Measurements from ENCODE around the gene UNKL.

Gene UNKL

GRCh38 chr16:1378804-1379303 is 35.6 kb downstream of the UNKL start:
- H3K27ac ChIP-seq, result peak overlapping the region; percentile 89
- TF ChIP-seq ZFX (IDR thresholded peaks at IDR 0.05; ENCODE audit: borderline replicate concordance), result no peak
- TF ChIP-seq, protein P1, sequence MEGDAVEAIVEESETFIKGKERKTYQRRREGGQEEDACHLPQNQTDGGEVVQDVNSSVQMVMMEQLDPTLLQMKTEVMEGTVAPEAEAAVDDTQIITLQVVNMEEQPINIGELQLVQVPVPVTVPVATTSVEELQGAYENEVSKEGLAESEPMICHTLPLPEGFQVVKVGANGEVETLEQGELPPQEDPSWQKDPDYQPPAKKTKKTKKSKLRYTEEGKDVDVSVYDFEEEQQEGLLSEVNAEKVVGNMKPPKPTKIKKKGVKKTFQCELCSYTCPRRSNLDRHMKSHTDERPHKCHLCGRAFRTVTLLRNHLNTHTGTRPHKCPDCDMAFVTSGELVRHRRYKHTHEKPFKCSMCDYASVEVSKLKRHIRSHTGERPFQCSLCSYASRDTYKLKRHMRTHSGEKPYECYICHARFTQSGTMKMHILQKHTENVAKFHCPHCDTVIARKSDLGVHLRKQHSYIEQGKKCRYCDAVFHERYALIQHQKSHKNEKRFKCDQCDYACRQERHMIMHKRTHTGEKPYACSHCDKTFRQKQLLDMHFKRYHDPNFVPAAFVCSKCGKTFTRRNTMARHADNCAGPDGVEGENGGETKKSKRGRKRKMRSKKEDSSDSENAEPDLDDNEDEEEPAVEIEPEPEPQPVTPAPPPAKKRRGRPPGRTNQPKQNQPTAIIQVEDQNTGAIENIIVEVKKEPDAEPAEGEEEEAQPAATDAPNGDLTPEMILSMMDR (IDR thresholded peaks at IDR 0.05), result no peak

DNA sequence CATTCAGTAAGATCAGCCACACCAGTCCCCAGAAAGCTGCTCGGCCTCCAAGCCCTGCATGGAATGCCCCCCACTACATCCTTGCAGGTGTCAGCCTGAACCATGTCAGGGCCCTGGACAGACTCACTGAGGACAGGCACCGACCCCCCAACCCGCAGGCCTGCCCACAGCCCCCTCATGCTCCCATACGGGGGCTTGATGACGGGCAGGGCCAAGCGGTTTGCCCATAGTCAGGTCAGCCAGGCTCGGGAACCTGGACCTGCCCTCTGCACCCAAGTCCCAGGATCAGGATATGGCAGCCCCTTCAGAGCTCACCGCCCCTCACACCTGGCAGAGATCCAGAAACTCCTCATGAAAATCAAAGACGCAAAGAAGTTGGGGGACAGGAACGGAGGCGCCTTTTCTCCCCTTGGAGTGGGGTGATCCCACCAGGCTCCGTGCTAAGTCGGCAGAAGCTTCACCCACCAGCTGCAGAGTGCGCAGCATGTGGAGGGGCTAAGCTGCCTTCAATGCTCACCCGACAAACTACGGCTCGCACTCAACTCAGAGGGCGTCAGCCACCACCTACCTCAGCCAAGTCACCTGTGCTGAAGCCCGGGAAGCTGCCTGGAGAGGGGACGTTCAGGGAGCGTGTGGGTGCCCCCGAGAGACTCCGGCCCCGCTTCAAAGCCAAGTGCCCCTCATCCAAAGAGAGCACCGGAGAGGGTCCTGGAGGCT is 36.3 kb downstream of the UNKL start:
- TF ChIP-seq ZFX (IDR thresholded peaks at IDR 0.05; ENCODE audit: borderline replicate concordance), result no peak
- TF ChIP-seq, protein P1 (IDR thresholded peaks at IDR 0.05), result no peak
- peak overlapping the region; percentile 89 for H3K27ac ChIP-seq

DNA sequence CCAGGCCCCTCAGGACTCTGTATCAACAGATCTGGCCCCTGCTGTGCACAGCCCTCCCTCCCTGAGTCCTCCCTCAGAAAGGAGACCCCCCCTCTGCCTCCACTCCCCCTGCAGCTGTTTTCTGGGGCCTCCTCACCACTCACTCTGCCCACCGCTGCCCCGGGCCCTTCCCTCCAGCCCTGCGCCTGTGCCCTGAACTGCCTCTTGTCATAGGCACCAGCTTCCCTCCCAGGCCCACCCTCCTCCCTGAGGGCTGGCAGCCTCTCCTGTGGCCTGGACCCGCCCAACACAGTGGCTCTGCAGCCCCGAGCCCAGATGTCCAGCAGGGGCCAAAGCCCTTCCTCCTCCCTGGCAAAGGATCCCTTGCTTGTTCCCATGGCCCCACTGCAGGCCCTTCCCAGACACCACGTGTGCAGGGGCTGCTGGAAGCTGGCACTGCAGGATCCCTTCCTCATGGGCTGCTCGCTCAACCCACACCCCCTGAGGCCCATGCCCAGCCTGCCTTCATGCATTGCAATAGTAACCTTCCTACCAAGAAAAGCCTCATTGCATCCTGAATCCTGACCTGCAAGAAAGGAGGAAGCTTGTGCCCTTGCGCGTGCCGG is 37.0 kb downstream of the UNKL start:
- TF ChIP-seq, protein P1 (IDR thresholded peaks at IDR 0.05), result no peak
- peak overlapping the region; percentile 89 for H3K27ac ChIP-seq

DNA sequence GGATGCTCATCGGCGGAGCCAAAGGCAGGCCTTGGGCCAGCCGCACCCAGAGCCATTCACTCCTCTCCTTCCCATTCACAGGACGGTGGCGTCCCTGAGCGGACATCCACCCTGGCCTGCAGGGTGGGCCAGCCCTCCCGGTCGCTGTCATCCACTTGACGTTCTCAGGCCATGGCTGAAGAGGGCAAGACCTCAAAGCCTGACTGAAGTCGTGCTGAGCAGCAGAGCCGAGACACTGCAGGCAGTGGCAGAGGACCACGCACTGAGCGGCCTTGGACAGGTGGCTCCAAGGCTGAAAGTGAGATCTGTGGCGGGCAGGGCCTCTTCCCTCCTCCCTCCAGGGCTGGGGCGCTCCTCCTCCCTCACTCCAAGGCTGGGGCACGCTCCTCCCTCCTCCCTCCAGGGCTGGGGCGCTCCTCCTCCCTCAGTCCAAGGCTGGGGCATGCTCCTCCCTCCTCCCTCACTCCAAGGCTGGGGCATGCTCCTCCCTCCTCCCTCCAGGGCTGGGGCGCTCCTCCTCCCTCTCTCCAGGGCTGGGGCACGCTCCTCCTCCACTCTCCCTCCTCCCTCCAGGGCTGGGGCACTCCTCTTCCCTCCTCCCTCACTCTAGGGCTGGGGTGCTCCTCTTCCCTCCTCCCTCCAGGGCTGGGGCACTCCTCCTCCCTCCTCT is 38.6 kb downstream of the UNKL start:
- H3K27ac ChIP-seq, result no peak overlapping the region
- TF ChIP-seq, protein P1 (IDR thresholded peaks at IDR 0.05), result no peak
- no peak for TF ChIP-seq ZFX (IDR thresholded peaks at IDR 0.05; ENCODE audit: borderline replicate concordance)

DNA sequence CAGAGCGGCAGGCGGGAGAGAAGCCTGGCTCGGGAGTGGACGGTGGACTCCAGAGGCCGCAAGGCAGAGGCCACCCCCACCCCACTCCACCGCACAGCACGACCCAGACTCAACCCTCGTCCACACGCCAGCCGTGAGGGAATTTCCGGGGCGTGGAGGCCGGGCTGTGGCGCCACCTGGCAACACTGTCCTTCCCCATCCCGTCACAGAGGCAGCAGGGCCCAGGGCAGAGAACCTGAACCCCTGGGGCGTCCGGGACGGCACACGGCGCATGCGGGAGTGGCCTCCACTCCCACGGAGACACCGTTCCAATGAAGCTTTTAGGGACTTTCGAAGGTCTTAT is 39.2 kb downstream of the UNKL start:
- H3K27ac ChIP-seq, result no peak overlapping the region
- TF ChIP-seq ZFX (IDR thresholded peaks at IDR 0.05; ENCODE audit: borderline replicate concordance), result no peak
- TF ChIP-seq, protein P1 (IDR thresholded peaks at IDR 0.05), result no peak

- H3K27ac ChIP-seq, result no peak overlapping the region
Observed at GRCh38 chr16:1374418-1375297, 39.8 kb downstream of the UNKL start.

More at GRCh38 chr16:1374418-1375297, 39.8 kb downstream of the UNKL start:
- TF ChIP-seq, protein P1 (IDR thresholded peaks at IDR 0.05), result no peak
- TF ChIP-seq ZFX (IDR thresholded peaks at IDR 0.05; ENCODE audit: borderline replicate concordance), result no peak

All from 22Rv1 (cell line).